NK-92 treated with Interleukin-12 subunit alpha and Interleukin-12 subunit beta, amount 100 ng/mL, for 24 hours (cell line): Measurements from ENCODE around the gene ARL5C.
"Not testable (repeated sequence)": the region's sequence is repeated elsewhere in the genome, so short reads cannot be mapped to it uniquely, and the experiment has no call there.

ENCODE experiments used
- DNase-seq: peaks from one replicate; lab custom pipeline; 2025; lab: John Stamatoyannopoulos, UW

The ARL5C gene

GRCh38 chr17:39141294-39141693, 24.7 kb downstream of the ARL5C start:
- DNase-seq: no peak

- no peak for DNase-seq
Observed at GRCh38 chr17:39139561-39139960, 26.4 kb downstream of the ARL5C start.

- no peak for DNase-seq
Observed at GRCh38 chr17:39139161-39139511, 26.8 kb downstream of the ARL5C start.

GRCh38 chr17:39138431-39139160, 27.4 kb downstream of the ARL5C start:
- DNase-seq: no peak

- no peak for DNase-seq
Observed at GRCh38 chr17:39134878-39135277, 31.1 kb downstream of the ARL5C start.

GRCh38 chr17:39132192-39132610, 33.8 kb downstream of the ARL5C start:
- no peak for DNase-seq

GRCh38 chr17:39131616-39132015, 34.3 kb downstream of the ARL5C start:
- no peak for DNase-seq

GRCh38 chr17:39130205-39130604, 35.8 kb downstream of the ARL5C start:
- DNase-seq: no peak

- not testable (repeated sequence) for DNase-seq
Observed at GRCh38 chr17:39129544-39129943, 36.4 kb downstream of the ARL5C start.

- no peak for DNase-seq
Observed at GRCh38 chr17:39126436-39126835, 39.5 kb downstream of the ARL5C start.

- no peak for DNase-seq
Observed at GRCh38 chr17:39125143-39125875, 40.7 kb downstream of the ARL5C start.

- no peak for DNase-seq
Observed at GRCh38 chr17:39123627-39124026, 42.3 kb downstream of the ARL5C start.

GRCh38 chr17:39122991-39123390, 43.0 kb downstream of the ARL5C start:
- DNase-seq: no peak

GRCh38 chr17:39121919-39122318, 44.0 kb downstream of the ARL5C start:
- DNase-seq: not testable (repeated sequence)

- no peak for DNase-seq
Observed at GRCh38 chr17:39118674-39119419, 47.1 kb downstream of the ARL5C start.

- DNase-seq: no peak
Observed at GRCh38 chr17:39116224-39116623, 49.7 kb downstream of the ARL5C start.

GRCh38 chr17:39115135-39115534, 50.8 kb downstream of the ARL5C start:
- DNase-seq: no peak

GRCh38 chr17:39114723-39115122, 51.2 kb downstream of the ARL5C start:
- DNase-seq: no peak

- no peak for DNase-seq
Observed at GRCh38 chr17:39113871-39114270, 52.1 kb downstream of the ARL5C start.

- no peak for DNase-seq
Observed at GRCh38 chr17:39110435-39111136, 55.4 kb downstream of the ARL5C start.

- no peak for DNase-seq
Observed at GRCh38 chr17:39108461-39109375, 57.2 kb downstream of the ARL5C start.
